NK-92 (cell line): ENCODE data around the gene RTN4RL1.

ENCODE experiments used
- DNase-seq: peaks from one replicate; lab custom pipeline; 2025; ENCODE audit not compliant: unreplicated experiment; lab: John Stamatoyannopoulos, UW

The RTN4RL1 gene

GRCh38 chr17:2047590-2047989 is 22.5 kb upstream of the RTN4RL1 start:
- DNase-seq = no peak

- DNase-seq = no peak
Observed at GRCh38 chr17:2044263-2044894, 19.2 kb upstream of the RTN4RL1 start.

- no peak for DNase-seq
Observed at GRCh38 chr17:2043785-2044184, 18.7 kb upstream of the RTN4RL1 start.

- no peak for DNase-seq
Observed at GRCh38 chr17:2042933-2043332, 17.8 kb upstream of the RTN4RL1 start.

- DNase-seq = no peak
Observed at GRCh38 chr17:2042390-2042847, 17.3 kb upstream of the RTN4RL1 start.

GRCh38 chr17:2041561-2042389 is 16.6 kb upstream of the RTN4RL1 start, which contains the start of gene OVCA2:
TSS of gene OVCA2 (plus strand) at chr17:2042022. CDS start at chr17:2042048, 26 bp downstream.
- DNase-seq = peak; percentile 64

- DNase-seq = no peak
Observed at GRCh38 chr17:2040942-2041560, 15.9 kb upstream of the RTN4RL1 start.

GRCh38 chr17:2040219-2040827 is 15.2 kb upstream of the RTN4RL1 start:
- no peak for DNase-seq

- DNase-seq = no peak
Observed at GRCh38 chr17:2037155-2037554, 12.0 kb upstream of the RTN4RL1 start.

GRCh38 chr17:2035541-2036488 is 10.7 kb upstream of the RTN4RL1 start:
- DNase-seq = no peak

- no peak for DNase-seq
Observed at GRCh38 chr17:2034806-2035540, 9.8 kb upstream of the RTN4RL1 start.

- DNase-seq = no peak
Observed at GRCh38 chr17:2034157-2034556, 9.0 kb upstream of the RTN4RL1 start.

- DNase-seq = no peak
Observed at GRCh38 chr17:2033153-2033552, 8.0 kb upstream of the RTN4RL1 start.

- DNase-seq = no peak
Observed at GRCh38 chr17:2030779-2031163, 5.6 kb upstream of the RTN4RL1 start.

- DNase-seq = peak; percentile 31
Observed at GRCh38 chr17:2029911-2030778, 5.0 kb upstream of the RTN4RL1 start, which contains the start of gene DPH1. TSS of gene DPH1 (plus strand) at chr17:2030153. CDS start at chr17:2030170, 17 bp downstream.

- no peak for DNase-seq
Observed at GRCh38 chr17:2028737-2029136, 3.6 kb upstream of the RTN4RL1 start.

- no peak for DNase-seq
Observed at GRCh38 chr17:2028234-2028614, 3.1 kb upstream of the RTN4RL1 start.

- DNase-seq = no peak
Observed at GRCh38 chr17:2027528-2028233, 2.5 kb upstream of the RTN4RL1 start.
